SK-N-SH (cell line): ENCODE results near the gene TGDS.

Source experiments
- FOXM1 ChIP-seq: IDR thresholded peaks from 2 replicates; pipeline ENCODE4 v1.4.0; 2012; ENCODE audit warnings: low read depth, mild to moderate bottlenecking
- GABPA ChIP-seq: IDR thresholded peaks from 2 replicates; pipeline ENCODE4 v1.4.0; 2012; ENCODE audit warnings: low read depth, mild to moderate bottlenecking
- JUND ChIP-seq: IDR thresholded peaks from 2 replicates; pipeline ENCODE4 v1.4.0; 2012
- NRF1 ChIP-seq: IDR thresholded peaks from 2 replicates; pipeline ENCODE4 v1.6.1; 2012; ENCODE audit warnings: low read depth, mild to moderate bottlenecking, low read length
- RAD21 ChIP-seq: IDR thresholded peaks from 2 replicates; pipeline ENCODE4 v1.6.1; 2012; ENCODE audit warnings: mild to moderate bottlenecking, low read length
- RCOR1 ChIP-seq: fragments of 150-350 bp; IDR thresholded peaks from 2 replicates; pipeline ENCODE4 v1.6.1; 2017; ENCODE audit warnings: antibody characterized with exemption, low read length
- RFX5 ChIP-seq: IDR thresholded peaks from 2 replicates; pipeline ENCODE4 v1.6.1; 2012; ENCODE audit warnings: mild to moderate bottlenecking, improper control_type of control experiment, low read length
- SMC3 ChIP-seq: IDR thresholded peaks from 2 replicates; pipeline ENCODE4 v1.6.1; 2012; ENCODE audit warnings: low read depth, low read length, improper control_type of control experiment
- TAF1 ChIP-seq: IDR thresholded peaks from 2 replicates; pipeline ENCODE4 v1.6.1; 2012; ENCODE audit warnings: low read depth, mild to moderate bottlenecking, low read length, moderate library complexity, borderline replicate concordance
- TF ChIP-seq, protein P1 (sequence below): fragments of 200-600 bp; sonication (generic); IDR thresholded peaks from 2 replicates; pipeline ENCODE4 v1.6.1; 2017; ENCODE audit warnings: antibody characterized with exemption, mild to moderate bottlenecking, moderate library complexity
- TF ChIP-seq, protein P2 (sequence below): IDR thresholded peaks from 2 replicates; pipeline ENCODE4 v1.6.1; 2012; ENCODE audit warnings: mild to moderate bottlenecking, low read depth, low read length, moderate library complexity

DNA sequence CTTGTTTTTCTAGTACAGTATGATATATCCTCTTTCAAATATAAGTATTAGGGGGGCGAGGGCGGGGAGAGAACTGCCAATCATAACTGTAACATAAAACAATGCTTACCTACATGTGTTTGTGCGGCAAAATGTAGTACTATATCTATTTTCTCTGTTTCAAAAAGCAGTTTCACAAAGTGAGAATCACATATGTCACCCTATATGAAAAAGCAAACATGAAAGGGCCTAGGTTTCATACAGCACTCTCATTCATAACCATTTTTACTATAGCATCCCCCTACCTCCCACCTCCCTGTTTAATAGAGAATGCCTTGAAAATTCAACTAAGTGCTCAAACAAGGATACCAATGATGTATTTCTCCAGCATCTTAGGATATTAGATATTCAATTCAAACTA lies 5.2 kb downstream of the TGDS start:
- no peak for TF ChIP-seq RCOR1
- TF ChIP-seq RFX5 = no peak
- TF ChIP-seq, protein P1, sequence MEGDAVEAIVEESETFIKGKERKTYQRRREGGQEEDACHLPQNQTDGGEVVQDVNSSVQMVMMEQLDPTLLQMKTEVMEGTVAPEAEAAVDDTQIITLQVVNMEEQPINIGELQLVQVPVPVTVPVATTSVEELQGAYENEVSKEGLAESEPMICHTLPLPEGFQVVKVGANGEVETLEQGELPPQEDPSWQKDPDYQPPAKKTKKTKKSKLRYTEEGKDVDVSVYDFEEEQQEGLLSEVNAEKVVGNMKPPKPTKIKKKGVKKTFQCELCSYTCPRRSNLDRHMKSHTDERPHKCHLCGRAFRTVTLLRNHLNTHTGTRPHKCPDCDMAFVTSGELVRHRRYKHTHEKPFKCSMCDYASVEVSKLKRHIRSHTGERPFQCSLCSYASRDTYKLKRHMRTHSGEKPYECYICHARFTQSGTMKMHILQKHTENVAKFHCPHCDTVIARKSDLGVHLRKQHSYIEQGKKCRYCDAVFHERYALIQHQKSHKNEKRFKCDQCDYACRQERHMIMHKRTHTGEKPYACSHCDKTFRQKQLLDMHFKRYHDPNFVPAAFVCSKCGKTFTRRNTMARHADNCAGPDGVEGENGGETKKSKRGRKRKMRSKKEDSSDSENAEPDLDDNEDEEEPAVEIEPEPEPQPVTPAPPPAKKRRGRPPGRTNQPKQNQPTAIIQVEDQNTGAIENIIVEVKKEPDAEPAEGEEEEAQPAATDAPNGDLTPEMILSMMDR = no peak
- TF ChIP-seq FOXM1 = no peak
- TF ChIP-seq GABPA = no peak
- TF ChIP-seq NRF1 = no peak
- no peak for TF ChIP-seq TAF1
- TF ChIP-seq SMC3 = no peak
- no peak for TF ChIP-seq RAD21
- no peak for TF ChIP-seq JUND
- TF ChIP-seq, protein P2, sequence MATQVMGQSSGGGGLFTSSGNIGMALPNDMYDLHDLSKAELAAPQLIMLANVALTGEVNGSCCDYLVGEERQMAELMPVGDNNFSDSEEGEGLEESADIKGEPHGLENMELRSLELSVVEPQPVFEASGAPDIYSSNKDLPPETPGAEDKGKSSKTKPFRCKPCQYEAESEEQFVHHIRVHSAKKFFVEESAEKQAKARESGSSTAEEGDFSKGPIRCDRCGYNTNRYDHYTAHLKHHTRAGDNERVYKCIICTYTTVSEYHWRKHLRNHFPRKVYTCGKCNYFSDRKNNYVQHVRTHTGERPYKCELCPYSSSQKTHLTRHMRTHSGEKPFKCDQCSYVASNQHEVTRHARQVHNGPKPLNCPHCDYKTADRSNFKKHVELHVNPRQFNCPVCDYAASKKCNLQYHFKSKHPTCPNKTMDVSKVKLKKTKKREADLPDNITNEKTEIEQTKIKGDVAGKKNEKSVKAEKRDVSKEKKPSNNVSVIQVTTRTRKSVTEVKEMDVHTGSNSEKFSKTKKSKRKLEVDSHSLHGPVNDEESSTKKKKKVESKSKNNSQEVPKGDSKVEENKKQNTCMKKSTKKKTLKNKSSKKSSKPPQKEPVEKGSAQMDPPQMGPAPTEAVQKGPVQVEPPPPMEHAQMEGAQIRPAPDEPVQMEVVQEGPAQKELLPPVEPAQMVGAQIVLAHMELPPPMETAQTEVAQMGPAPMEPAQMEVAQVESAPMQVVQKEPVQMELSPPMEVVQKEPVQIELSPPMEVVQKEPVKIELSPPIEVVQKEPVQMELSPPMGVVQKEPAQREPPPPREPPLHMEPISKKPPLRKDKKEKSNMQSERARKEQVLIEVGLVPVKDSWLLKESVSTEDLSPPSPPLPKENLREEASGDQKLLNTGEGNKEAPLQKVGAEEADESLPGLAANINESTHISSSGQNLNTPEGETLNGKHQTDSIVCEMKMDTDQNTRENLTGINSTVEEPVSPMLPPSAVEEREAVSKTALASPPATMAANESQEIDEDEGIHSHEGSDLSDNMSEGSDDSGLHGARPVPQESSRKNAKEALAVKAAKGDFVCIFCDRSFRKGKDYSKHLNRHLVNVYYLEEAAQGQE = no peak
